ENCODE data around the gene COL9A3.

COL9A3 gene

DNA sequence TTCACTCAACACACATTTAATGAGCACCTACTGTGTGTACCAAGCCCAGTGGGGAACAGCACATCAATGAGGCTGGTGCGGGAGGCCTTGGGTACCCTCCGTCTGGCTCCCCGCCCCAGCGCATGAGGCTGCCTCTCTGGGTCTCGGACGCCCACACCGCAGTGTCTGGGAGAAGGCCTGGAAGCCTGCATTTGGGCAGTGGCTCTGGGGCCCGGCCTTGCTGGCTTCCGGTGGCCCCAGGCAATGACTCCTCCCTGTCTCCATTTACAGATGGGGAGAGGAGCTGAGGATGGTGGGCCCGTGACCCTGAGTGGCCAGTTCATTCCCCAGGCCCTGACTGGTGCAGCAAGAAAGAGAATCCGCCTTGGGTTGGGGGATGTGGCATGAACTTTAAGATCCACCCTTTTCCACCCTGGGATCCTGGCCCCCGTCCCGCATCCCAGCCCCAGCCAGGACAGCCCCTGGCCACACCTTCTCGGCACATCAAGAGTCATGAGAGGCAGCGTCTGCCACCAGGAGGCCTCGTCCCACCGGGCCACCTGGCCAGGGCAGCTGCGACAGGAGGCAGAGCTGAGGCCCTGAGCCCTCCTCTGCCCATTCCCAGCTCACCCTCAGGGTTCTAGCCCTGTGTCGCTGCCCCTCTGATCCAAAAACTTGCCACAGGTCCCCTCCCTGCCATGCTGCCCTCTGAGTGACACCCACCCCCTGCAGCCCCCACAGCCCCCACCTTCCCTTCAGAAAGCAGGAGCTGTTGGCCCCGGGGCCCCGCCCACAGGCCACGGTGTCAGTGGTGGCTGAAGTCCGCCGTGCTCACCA is 38.0 kb upstream of the COL9A3 start:
- no peak for DNase-seq (ENCODE audit: low read depth, low spot score)

- no peak for DNase-seq (ENCODE audit: low read depth, low spot score)
Measured at GRCh38 chr20:62779417-62779685, 37.5 kb upstream of the COL9A3 start.

DNA sequence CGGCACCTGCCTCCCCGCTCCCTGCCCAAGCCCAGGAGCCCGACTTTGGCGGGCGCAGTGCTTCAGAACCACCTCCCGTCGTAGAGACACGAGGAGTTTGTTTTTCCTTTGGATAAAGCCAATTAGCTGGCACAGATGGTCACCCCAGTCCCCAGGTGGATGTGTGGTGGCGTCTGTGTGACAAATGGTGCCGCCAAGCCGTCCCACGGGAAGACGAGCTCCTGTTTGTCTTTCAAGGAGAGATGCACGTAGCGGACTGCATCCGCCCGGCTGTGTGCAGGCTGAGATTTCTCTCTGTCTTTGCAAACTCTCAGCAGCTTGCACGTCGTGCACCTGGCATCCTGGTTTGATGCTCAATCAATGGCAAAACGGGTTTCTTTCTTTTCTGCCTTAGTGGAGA is 36.6 kb upstream of the COL9A3 start:
- no peak for DNase-seq (ENCODE audit: low read depth, low spot score)

- no peak for DNase-seq (ENCODE audit: low read depth, low spot score)
Measured at GRCh38 chr20:62780696-62781095, 36.2 kb upstream of the COL9A3 start.

- DNase-seq (ENCODE audit: low read depth, low spot score): no peak
Measured at GRCh38 chr20:62782149-62782892, 34.5 kb upstream of the COL9A3 start.

DNA sequence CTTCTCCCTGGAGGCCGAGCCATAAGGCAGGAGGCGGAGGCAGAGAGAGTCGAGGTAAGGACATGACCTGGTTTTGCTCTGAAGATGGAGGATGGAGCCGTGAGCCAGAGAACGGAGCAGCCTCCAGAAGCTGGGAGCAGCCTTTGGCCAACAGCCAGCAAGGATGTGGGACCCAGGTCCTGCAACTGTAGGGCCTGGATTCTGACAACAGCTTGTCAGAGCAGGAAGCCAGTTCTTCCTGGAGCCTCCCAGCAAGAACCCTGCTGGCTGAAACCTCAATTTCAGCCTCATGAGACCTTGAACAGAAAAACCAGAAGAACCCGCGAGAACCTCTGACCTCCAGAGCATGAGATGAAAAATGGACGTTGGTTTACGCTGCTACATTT is 34.0 kb upstream of the COL9A3 start:
- no peak for DNase-seq (ENCODE audit: low read depth, low spot score)

GRCh38 chr20:62784497-62784896 is 32.4 kb upstream of the COL9A3 start:
- no peak for DNase-seq (ENCODE audit: low read depth, low spot score)

DNA sequence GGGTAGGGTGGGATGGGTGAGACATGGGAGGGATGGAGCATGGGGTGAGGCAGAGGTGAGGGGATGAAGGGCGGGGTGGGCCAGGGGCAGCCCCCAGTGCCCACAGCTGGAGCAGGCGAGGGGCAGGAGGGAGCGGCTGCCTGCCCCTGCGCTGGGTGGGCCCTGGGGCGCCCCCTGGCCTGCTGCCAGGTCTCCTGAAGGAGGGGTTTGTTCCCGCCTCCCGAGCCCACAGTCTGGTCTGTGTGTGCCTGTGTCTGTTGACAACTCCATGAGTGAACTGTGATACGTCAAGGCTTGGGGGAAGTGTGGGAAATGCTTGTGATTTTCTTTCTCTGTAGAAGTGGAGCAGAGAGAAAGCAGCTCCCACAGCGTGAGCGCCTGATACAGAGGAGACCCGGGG is 31.5 kb upstream of the COL9A3 start:
- DNase-seq (ENCODE audit: low read depth, low spot score): no peak

GRCh38 chr20:62786157-62786556 is 30.7 kb upstream of the COL9A3 start:
- no peak for DNase-seq (ENCODE audit: low read depth, low spot score)

DNA sequence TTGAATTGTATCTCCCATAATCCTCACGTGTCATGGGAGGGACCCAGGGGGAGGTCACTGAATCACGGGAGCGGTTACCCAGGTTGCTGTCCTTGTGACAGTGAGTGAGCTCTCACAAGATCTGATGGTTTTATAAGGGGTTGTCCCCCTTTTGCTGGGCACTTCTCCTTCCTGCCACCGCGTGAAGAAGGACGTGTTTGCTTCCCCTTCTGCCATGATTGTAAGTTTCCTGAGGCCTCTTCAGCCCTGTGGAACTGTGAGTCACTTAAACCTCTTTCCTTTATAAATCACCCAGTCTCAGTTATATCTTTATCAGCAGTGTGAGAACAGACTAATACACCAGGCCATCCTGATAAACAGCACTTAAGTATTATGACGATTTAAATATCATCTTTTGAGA is 29.5 kb upstream of the COL9A3 start:
- DNase-seq (ENCODE audit: low read depth, low spot score): no peak

DNA sequence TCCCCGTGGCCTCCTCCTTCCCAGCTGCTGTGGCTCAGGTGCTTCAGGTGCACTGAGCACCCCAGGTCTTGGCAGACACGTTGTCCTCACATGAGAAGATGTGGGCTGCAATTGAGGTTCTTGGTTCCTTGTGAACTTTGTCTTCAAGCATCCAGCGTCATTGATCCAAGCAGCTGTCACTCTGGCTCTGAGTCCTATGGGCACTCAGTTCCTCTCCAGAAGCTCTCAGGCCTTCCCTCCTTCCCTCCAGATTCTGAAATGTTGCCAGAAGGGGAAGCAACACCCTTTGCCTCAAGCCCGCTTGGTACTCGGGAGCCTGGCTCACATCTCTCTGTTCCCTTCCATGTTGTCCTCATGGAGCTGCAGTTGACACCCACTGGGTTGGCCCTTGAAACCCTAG is 29.0 kb upstream of the COL9A3 start:
- no peak for DNase-seq (ENCODE audit: low read depth, low spot score)

- DNase-seq (ENCODE audit: low read depth, low spot score): no peak
Measured at GRCh38 chr20:62788607-62789006, 28.2 kb upstream of the COL9A3 start.

DNA sequence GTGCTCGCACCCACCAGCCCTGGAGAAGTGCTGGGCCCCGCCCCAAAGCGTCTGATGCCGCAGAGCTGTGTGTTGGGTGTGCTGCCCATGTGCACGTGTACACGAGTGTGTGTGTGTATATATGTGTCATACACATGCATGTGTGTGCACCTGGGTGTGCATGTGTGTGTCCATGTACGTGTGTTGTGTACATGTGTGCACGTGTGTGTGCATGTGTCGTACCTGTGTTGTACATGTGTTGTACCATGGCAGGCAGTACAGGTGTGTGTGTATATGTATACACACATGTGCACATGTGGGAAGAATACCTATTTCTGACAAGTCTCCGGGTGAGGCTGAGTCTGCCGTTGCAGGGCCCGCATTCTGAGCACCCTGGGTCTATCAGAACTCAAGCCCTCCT is 26.8 kb upstream of the COL9A3 start:
- no peak for DNase-seq (ENCODE audit: low read depth, low spot score)

- no peak for DNase-seq (ENCODE audit: low read depth, low spot score)
Measured at GRCh38 chr20:62791301-62792181, 25.3 kb upstream of the COL9A3 start.

- no peak for DNase-seq (ENCODE audit: low read depth, low spot score)
Measured at GRCh38 chr20:62792182-62792939, 24.5 kb upstream of the COL9A3 start.

GRCh38 chr20:62792940-62793756 is 23.7 kb upstream of the COL9A3 start:
- no peak for DNase-seq (ENCODE audit: low read depth, low spot score)

- DNase-seq (ENCODE audit: low read depth, low spot score): no peak
Measured at GRCh38 chr20:62793757-62794006, 23.2 kb upstream of the COL9A3 start.

DNA sequence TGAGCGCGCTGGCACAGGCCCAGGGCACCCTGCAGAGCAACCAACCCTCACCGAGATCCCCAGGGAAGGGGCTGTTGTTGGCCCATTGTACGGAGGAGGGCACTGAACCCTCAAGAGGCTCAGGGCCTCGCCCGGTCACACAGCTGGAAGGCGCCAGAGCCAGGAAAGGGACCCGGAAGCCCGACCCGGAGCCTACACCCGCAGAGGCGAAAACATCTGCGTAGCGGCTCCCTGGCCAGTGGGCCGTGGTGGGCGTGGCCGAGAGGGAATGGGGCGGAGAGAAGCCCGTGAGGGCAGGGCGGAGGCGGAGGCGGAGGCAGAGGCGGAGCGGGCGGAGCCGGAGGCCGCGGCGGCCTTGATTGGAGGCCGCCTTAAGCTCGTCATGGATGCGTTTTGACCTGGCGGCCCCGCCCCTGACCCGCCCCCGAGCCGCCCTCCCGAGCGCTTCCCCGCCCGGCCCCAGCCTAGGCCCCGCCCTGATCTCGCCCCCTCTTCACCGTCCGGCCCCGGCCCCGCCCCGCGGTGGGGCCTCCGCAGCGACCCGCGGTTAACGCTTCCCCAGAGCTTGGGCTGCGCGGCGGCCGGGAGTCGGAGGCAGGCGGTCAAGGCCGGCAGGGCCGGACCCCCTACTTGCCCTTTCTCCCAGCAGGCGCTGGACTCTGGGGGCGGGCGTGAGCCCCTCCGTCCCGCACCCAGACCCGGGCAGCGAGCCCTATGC is 22.7 kb upstream of the COL9A3 start:
- no peak for DNase-seq (ENCODE audit: low read depth, low spot score)

DNA sequence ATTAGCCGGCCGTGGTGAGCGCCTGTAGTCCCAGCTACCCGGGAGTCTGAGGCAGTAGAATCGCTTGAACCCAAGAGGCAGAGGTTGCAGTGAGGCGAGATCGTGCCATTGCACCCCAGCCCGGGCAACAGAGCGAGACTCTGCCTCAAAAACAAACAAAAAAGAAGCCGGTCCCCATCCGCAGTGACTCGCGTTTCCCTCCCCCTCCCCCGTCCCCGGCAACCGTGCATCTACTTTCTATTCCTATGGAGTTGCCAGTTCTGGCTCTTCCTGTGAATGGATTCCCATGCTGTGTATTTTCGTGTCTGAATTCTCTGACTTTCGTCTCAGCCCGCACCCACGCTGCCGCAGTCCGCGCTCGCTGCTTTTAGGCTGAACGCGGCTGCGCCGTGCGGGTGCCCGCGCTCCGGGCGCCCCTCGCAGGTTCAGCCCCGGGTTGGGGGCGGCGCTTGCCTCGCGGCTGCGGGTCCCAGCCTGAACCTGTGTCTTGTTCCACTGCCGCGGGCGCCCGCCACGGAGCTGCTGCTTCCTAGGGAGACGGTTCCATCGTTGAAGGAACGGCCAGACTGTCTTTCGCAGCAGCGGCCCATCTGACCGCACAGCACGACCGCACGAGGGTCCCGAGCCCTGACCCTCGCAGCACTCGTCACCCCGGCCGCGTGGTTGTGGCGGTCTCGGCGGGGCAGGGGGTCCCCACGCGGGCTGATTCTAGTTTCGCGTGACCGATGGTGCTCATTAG is 21.7 kb upstream of the COL9A3 start:
- DNase-seq (ENCODE audit: low read depth, low spot score): no peak

All from iPS DF 19.7 (cell line).